ENCODE results near the gene ERG. TPM values are rescaled to one million over a fixed set of nuclear protein-coding genes. Genes with fewer than 3 reads are reported as not detected.

The ERG gene
- total and polyA plus RNA-seq, 4 donors: 3.3 to 6.0 (median 4.1) TPM

DNA sequence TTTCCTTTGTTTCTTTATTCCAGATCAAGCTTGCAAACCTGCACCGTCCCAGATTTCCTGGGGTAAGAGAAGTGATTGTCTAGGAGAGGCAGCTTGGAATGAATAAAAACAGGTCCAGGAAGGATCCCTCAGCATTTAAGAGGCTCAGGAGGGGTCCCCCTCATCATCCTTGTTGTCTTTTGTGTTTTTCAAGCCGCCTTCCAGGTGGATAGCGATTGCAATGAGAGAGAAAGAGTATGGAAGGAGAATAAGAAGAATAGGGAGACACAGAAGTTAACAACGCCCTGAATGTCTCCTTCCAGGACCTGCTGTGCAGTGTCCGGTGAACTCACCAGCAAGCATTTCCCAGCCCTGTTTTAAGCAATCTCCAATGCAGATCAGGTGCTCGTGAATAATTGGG is 8.5 kb downstream of the ERG start (continued):
- TF ChIP-seq NR2F2 (IDR thresholded peaks at IDR 0.05): no peak
- no peak for TF ChIP-seq YY1 (IDR thresholded peaks at IDR 0.05)
- TF ChIP-seq ATF3 (IDR thresholded peaks at IDR 0.05): no peak
- TF ChIP-seq RAD21 (IDR thresholded peaks at IDR 0.05): no peak
- TF ChIP-seq JUND (IDR thresholded peaks at IDR 0.05): no peak
- TF ChIP-seq HNF4A (conservative IDR thresholded peaks at IDR 0.05): no peak

DNA sequence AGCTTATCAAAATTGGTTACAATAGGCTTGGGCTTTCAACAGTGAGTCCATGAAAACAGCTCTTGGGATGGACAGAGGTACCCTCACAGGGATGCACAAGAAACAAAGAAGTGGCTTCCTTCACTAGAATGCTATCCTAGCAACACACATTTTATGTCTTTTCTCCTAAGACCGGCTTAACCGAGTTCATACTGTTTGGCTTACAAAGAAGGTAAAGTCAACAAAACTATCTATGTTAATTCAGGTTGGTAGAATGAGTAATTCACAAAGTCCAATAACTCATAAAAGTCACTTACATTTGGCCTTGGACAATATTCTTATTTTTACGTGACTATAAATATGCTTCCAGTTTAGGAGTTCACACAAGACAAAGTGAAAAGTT is 9.0 kb downstream of the ERG start:
- no peak for TF ChIP-seq JUND (IDR thresholded peaks at IDR 0.05)
- TF ChIP-seq GABPA (IDR thresholded peaks at IDR 0.05 in 1 of 2, conservative IDR thresholded peaks at IDR 0.05 in 1 of 2): no peak
- no peak for TF ChIP-seq ATF3 (IDR thresholded peaks at IDR 0.05)
- no peak for TF ChIP-seq FOXA1 (IDR thresholded peaks at IDR 0.05)
- TF ChIP-seq EGR1 (IDR thresholded peaks at IDR 0.05; ENCODE audit: low read depth in 2 of 2): no peak
- TF ChIP-seq TAF1 (conservative IDR thresholded peaks at IDR 0.05): no peak
- TF ChIP-seq, protein P1, sequence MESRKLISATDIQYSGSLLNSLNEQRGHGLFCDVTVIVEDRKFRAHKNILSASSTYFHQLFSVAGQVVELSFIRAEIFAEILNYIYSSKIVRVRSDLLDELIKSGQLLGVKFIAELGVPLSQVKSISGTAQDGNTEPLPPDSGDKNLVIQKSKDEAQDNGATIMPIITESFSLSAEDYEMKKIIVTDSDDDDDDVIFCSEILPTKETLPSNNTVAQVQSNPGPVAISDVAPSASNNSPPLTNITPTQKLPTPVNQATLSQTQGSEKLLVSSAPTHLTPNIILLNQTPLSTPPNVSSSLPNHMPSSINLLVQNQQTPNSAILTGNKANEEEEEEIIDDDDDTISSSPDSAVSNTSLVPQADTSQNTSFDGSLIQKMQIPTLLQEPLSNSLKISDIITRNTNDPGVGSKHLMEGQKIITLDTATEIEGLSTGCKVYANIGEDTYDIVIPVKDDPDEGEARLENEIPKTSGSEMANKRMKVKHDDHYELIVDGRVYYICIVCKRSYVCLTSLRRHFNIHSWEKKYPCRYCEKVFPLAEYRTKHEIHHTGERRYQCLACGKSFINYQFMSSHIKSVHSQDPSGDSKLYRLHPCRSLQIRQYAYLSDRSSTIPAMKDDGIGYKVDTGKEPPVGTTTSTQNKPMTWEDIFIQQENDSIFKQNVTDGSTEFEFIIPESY (IDR thresholded peaks at IDR 0.05): no peak
- no peak for TF ChIP-seq MAX (IDR thresholded peaks at IDR 0.05)
- TF ChIP-seq SP1 (IDR thresholded peaks at IDR 0.05): no peak
- no peak overlapping the region for H3K27ac ChIP-seq (ENCODE audit: low read depth in 1 of 2, low read length in 2 of 2)

GRCh38 chr21:38488640-38489270 is 9.5 kb downstream of the ERG start:
- peaks cover 0 to 8% (median 0%) of the 10 kb centered on the region in 4 donors for H3K27me3 ChIP-seq (ENCODE audit: control insufficient read depth in 4 of 4, insufficient read depth in 4 of 4, low read length in 3 of 4)
- TF ChIP-seq MAX (IDR thresholded peaks at IDR 0.05) (peak; percentile 19), RAD21 (IDR thresholded peaks at IDR 0.05) (no peak)
- DNase-seq (ENCODE audit: low spot score): no peak
- H3K36me3 ChIP-seq (ENCODE audit: control insufficient read depth in 4 of 4, insufficient read depth in 3 of 4, low read depth in 1 of 4, low read length in 3 of 4): no peaks in the 10 kb centered on the region
- H3K9ac ChIP-seq (ENCODE audit: low read depth in 1 of 2, low read length in 2 of 2): no peak overlapping the region
- no peak overlapping the region for H3K4me3 ChIP-seq (ENCODE audit: low read depth in 1 of 3, low read length in 3 of 3)
- no peak overlapping the region for H3K27ac ChIP-seq (ENCODE audit: low read depth in 1 of 2, low read length in 2 of 2)
- WGBS: 63% methylated on average over 11 of the region's 11 CpGs
- H3K4me1 ChIP-seq (ENCODE audit: control insufficient read depth in 4 of 4, insufficient read depth in 4 of 4, low read length in 3 of 4): peaks cover 0 to 2% (median 0%) of the 10 kb centered on the region in 4 donors
- no peaks in the 10 kb centered on the region for H3K9me3 ChIP-seq (ENCODE audit: control insufficient read depth in 4 of 4, low read length in 3 of 4)

More for the DNA sequence above, 9.0 kb downstream of the ERG start:
- H3K9ac ChIP-seq (ENCODE audit: low read depth in 1 of 2, low read length in 2 of 2): no peak overlapping the region
- peaks cover 0 to 8% (median 0%) of the 10 kb centered on the region in 4 donors for H3K27me3 ChIP-seq (ENCODE audit: control insufficient read depth in 4 of 4, insufficient read depth in 4 of 4, low read length in 3 of 4)
- H3K9me3 ChIP-seq (ENCODE audit: control insufficient read depth in 4 of 4, low read length in 3 of 4): no peaks in the 10 kb centered on the region
- peaks cover 0 to 2% (median 0%) of the 10 kb centered on the region in 4 donors for H3K36me3 ChIP-seq (ENCODE audit: control insufficient read depth in 4 of 4, insufficient read depth in 3 of 4, low read depth in 1 of 4, low read length in 3 of 4)
- DNase-seq (ENCODE audit: low spot score): no peak
- WGBS: 54% methylated on average over 3 of the region's 3 CpGs
- peaks cover 0 to 2% (median 0%) of the 10 kb centered on the region in 4 donors for H3K4me1 ChIP-seq (ENCODE audit: control insufficient read depth in 4 of 4, insufficient read depth in 4 of 4, low read length in 3 of 4)
- H3K4me3 ChIP-seq (ENCODE audit: low read depth in 1 of 3, low read length in 3 of 3): no peak overlapping the region
